ENCODE data around the gene IGF1R.

The IGF1R gene

DNA sequence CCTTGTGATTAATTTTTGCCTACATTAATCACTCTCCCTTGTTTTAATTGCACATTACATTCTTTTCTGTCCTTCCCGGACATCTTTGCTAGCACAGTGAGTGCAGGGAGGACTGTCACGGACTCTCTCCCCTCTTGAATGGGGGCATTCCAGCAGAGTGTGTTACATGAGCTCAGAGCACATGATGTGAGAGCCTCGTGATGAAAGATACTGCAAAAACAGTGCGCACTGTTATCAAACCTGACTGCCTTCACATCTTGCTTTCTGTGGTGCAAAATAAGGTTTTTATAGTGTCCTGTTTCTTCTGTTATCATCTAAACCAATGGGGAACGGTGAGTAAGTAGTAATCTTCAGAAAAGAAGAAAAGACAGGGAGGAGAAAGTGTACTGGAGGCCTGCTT lies 191.7 kb downstream of the IGF1R start:
- H3K4me3 ChIP-seq (ENCODE audit: low read depth, low read length): no peak overlapping the region
- no peak for TF ChIP-seq CTCF (conservative IDR thresholded peaks at IDR 0.05; ENCODE audit: low read depth, low read length)
- no peak for DNase-seq (ENCODE audit: low read depth)

DNA sequence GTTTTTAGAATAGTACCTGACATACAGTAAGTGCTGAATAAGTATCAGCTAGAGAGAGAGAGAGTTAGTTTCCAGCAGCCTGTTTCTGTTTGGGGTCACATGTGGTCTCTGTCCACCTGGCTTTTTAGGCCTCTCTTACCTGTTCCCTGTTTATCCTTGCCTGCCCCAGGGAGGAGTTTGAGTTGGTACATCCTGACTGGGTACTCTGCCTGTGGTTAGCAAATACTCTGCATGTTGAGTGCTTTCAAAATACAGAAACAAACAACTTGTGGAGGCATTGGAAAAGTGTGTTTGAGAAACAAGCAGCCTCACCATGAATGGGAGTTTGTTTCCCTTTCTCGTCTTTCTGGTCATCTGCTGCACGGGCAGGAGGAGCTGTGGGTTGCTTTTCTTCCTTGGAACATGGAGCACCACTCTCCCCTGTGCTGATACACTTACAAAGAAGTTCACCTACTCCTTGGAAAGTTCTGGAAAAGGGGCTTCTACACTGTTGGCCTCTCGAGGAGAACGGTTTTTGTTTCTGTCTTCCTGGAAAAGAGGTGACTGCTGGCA lies 193.2 kb downstream of the IGF1R start:
- H3K4me3 ChIP-seq (ENCODE audit: low read depth, low read length): no peak overlapping the region
- TF ChIP-seq CTCF (conservative IDR thresholded peaks at IDR 0.05; ENCODE audit: low read depth, low read length): no peak
- DNase-seq (ENCODE audit: low read depth): no peak

DNA sequence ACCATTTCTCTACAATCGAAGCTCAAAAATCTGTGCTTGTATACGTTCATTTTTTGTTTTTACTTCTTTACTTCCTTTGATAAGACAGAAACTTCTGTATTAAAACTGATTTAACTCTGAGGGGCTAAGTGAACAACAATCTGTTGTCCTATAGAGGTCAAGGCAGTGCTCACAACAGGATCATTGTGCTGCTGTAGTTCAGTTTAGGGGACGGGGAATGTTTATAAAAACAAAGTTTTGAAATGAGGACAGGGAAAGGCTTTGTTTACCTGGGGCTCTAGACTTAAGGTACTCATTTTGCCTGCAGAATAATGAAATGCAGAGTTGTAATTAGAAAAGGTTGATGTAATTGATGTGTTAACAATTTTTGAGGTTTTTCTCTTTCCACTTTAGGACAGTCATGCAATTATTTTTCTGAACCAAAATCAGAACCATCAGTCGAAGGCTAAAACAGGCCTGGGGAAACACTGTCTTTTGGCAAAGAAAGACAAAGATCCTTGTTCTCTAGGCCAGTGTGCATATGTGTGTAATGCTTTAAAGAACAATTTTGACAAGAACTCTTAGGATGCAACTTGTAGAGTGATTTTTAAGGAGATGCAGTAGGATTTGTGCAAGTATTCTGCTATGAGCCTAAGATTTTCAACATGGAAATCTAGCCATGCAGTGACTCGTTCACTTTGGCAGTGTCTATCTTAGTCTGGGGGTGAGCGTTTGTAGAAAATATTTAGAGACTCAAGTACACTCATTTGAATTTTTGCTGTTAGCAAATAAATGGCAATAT lies 194.0 kb downstream of the IGF1R start:
- TF ChIP-seq CTCF (conservative IDR thresholded peaks at IDR 0.05; ENCODE audit: low read depth, low read length): no peak
- no peak for DNase-seq (ENCODE audit: low read depth)
- no peak overlapping the region for H3K4me3 ChIP-seq (ENCODE audit: low read depth, low read length)

- no peak for TF ChIP-seq CTCF (conservative IDR thresholded peaks at IDR 0.05; ENCODE audit: low read depth, low read length)
- H3K4me3 ChIP-seq (ENCODE audit: low read depth, low read length): no peak overlapping the region
- DNase-seq (ENCODE audit: low read depth): no peak
These were observed 194.6 kb downstream of the IGF1R start for GRCh38 chr15:98842973-98843285.

DNA sequence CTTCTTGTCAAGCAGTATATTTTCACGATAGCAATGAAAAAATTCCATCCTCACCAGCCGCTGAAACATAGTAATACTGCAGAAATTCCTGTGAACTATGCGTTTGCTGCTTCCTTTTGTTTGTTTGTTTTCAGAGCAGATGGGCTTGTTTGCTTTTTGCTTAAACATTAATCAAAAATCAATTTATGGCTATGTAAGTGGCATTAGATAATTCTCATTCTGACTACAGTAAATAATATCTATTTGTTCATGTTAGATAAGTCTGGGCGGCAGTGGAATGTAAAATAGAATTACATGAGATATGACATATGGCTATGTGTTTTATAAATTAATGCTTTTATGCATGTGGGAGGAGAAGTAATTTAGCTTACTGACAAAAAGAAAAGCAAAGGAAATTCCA lies 195.5 kb downstream of the IGF1R start:
- DNase-seq (ENCODE audit: low read depth): no peak

DNA sequence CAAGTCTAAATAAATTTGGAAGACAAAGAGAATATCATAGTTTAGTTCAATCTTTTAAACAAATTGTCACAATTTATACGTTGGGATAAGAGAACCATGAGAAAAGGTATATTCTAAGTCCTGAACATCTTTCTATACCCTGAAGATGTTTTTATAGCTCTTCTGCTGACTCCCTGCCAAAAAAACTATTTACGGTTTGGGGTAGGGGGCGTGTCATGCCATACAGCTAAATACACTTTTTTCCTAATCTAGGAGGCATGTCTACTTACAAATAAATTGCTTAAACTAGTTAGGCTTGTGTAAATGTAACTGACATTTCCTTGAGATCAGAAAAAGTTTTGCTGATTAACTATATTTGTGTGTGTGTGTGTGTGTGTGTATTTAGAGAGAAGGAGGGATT lies 195.9 kb downstream of the IGF1R start:
- no peak overlapping the region for H3K4me3 ChIP-seq (ENCODE audit: low read depth, low read length)
- no peak for DNase-seq (ENCODE audit: low read depth)
- TF ChIP-seq CTCF (conservative IDR thresholded peaks at IDR 0.05; ENCODE audit: low read depth, low read length): no peak

More for the DNA sequence above, 195.5 kb downstream of the IGF1R start:
- no peak overlapping the region for H3K4me3 ChIP-seq (ENCODE audit: low read depth, low read length)
- TF ChIP-seq CTCF (conservative IDR thresholded peaks at IDR 0.05; ENCODE audit: low read depth, low read length): no peak

Data from choroid plexus epithelial cell (primary cell).